GM18868 (cell line): ENCODE data around the gene ARHGAP28.

Source experiments
- ATAC-seq: cut with Tn5 transposase; IDR thresholded peaks from one replicate; pipeline ENCODE4 v1.9.1; 2021; ENCODE audit warnings: mild to moderate bottlenecking, moderate library complexity; ENCODE audit not compliant: unreplicated experiment

Gene ARHGAP28, protein sequence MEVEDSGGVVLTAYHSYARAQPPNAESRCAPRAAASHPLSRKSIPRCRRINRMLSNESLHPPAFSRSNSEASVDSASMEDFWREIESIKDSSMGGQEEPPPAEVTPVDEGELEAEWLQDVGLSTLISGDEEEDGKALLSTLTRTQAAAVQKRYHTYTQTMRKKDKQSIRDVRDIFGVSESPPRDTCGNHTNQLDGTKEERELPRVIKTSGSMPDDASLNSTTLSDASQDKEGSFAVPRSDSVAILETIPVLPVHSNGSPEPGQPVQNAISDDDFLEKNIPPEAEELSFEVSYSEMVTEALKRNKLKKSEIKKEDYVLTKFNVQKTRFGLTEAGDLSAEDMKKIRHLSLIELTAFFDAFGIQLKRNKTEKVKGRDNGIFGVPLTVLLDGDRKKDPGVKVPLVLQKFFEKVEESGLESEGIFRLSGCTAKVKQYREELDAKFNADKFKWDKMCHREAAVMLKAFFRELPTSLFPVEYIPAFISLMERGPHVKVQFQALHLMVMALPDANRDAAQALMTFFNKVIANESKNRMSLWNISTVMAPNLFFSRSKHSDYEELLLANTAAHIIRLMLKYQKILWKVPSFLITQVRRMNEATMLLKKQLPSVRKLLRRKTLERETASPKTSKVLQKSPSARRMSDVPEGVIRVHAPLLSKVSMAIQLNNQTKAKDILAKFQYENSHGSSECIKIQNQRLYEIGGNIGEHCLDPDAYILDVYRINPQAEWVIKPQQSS

DNA sequence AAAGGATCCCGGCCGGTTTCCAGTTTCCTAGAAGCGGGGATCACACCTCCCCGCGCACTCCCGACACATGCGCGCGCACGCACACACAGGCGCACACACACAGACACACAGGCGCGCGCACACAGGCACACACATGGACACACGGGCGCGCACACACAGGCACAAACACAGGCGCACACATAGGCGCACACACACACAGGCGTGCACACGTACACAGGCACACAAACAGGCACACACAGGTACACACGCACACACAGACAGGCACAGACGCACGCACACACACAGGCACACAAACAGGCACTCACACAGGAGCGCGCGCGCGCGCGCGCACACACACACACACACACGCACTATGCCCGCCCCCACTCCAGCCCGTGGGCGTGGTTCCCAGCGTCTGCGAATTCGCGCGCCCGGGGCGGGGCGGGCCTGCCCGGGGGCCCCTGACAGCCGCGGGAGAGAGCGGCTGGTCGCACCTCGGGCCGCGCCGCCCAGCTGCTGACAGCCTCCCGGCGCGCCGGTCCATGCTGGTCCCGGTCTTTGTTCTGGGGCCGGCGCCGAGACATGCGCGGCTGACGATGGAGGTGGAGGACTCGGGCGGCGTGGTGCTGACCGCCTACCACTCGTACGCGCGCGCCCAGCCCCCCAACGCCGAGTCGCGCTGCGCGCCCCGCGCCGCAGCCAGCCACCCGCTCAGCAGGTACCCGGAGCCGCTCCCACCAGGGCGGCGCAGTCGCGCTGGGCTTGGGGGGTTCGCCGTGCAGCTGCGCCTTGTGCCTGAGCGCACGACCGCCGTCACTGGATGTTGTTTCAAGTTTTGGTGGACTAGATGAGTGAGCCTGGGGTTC, at the start of gene ARHGAP28:
ARHGAP28 (plus strand) TSS at position 470 of the 845 bp plus-strand sequence; CDS start at position 576, 106 bp downstream.
- peak; percentile 64 for ATAC-seq

DNA sequence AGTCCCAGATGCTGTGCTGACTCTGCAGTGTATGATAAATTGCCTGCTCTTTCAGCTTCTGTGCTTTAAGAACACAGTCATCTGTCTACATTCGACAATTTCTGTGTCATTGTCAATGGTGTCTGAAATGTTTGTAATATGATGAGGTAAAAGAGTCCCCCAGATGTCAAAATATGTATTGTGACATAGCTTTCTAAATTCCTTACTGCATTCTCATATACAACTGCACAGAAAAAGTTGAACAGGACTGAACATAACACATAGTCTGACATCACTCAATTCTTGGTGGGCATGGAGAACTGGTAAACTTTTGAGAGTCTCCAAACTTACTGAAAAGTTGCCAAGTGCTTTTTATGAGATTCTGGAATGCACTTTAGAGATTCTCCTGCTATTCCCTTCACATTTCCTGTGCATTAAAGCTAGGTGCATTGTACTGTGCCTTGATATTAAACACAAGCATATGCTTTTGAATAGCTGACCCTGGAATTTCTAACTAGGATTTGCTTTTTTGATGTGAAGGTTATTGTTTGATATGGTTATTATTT, 48.1 kb upstream of the ARHGAP28 start:
- no peak for ATAC-seq

DNA sequence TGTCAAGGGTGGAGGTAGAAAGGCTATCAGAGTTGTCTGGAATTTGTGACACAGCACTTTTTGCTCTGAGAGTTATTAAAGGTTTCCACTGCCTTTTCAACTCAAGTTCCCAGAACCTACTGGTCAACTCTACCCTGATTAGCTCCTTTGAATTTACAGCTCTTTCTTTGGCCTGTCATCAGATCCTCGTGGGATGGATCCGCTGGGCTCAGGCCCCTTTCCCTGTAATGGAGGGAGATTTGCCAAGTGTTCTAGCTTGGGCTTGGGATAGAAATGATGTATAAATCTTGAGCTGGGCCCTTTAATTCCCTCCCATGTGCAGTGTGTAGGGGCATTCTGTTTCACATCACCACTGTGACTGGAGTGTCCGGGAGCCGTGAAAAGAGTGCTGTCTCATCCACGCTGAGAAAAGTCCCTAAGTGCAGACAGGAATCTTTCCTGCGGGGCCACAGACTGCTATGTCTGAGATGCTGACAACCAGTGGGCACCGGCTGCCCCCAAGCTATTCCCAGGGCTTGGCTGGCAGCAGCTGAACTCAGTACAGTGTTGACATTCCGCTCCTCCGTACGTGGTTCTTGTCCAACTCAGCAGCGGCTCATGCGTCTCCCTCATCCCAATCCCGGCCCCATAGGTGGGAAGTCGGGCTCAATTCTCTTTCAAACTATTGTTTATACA, 46.9 kb upstream of the ARHGAP28 start:
- ATAC-seq = no peak

DNA sequence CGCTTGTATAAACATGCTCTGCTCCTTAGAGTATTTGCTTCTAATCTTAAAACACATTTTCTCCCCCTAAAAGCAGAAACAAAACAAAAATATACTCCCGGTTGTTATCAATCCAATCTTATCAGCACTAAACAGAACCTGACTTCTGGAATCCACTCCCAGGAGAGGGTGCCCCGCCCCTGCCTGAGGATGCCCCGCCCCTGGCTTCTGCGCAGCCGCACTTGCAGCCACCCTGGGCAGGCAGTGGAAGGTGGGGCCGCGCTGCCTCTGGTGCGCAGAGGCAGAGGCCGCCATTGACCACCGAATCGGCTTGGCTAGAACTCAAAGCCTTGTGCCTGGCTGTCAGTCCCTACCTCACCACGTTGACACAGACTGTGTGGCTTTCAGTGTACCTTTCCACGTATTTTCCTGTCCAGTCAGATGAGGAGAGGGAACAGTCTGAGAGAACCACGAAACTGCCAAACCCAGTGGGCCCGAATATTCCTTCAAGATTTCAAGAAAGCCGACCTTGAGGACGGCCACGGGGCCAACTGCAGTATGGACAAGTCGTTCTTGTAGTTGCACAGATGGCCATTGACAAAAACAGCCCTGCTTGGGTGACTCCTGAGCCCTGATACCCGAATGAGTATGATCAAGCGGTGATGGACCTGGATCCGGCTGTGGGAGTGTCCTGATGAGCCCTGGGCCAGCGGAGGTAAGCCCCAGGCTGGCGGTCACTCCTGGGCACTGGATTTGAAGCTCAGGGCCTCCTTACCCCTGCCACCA, 46.2 kb upstream of the ARHGAP28 start:
- ATAC-seq = no peak

DNA sequence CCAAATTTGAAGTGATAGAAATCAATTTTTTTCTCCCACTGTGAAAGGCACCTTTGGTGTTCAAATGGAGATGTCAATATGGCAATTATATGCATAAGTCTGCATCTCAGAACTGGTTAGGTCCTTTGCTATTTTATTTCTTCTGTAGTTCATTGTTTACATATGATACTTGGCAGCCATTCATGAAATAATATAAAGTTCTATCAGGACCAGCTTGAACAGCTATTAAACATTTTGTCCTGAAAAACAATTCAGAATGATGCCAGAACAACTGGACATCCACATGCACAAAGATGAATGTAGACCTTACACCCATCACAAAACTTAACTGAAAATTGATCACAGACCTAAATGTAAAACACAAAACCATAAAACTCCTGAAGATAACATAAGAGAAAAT, 41.8 kb upstream of the ARHGAP28 start:
- ATAC-seq = no peak

DNA sequence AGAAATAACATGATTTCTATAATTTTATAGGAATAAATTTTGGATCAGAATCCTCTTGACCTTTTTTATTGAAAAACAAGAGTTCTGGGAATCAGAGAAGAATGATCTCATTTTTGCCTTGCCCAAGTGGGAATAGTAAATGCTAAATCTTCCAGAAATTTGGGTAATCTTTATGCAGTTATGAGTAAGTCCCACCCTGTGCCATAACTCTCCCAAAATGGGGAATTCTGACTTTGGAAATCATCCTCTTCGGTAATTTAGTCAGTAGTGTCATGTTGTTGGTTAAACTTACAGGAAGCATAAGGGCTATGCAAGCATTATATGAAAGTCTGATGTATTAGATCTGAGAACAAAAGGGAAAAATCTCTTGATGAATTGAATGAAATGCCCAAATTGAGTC, 20.6 kb upstream of the ARHGAP28 start:
- no peak for ATAC-seq

DNA sequence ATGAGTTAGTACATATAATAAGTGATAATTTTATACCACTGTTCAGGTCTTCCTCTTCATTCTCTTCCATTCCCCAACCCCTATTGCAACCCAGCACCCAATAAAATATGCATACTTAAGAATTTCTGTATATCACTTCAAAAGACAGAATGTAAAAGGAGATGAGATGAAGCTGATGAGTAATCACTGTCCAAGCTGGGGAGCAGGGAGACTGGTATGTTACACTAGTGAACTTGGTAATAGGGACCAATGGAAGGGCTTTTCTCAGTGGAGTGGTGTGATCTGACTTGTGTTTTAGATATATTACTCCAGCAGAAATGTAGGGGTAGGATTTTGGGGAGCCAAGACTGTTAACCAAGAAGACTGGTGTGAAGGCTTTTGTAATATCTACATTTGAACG, 18.0 kb upstream of the ARHGAP28 start:
- ATAC-seq = no peak

DNA sequence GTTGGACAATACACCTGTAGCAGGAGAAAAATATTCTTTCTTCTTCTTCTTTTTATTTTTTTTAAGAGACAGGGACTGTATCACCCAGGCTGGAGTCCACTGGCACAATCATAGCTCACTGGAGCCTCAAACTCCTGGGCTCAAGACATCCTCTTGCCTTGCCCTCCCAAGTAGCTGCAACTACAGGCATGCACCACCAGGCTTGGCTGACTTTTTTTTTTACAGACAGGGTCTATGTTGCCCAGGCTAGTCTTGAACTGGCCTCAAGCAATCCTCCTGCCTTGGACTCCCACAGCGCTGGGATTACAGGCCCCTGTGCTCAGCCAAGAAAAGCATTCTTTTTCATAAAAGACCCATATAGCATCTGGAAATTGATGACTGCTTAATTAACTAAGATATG, 17.1 kb upstream of the ARHGAP28 start:
- ATAC-seq = no peak

DNA sequence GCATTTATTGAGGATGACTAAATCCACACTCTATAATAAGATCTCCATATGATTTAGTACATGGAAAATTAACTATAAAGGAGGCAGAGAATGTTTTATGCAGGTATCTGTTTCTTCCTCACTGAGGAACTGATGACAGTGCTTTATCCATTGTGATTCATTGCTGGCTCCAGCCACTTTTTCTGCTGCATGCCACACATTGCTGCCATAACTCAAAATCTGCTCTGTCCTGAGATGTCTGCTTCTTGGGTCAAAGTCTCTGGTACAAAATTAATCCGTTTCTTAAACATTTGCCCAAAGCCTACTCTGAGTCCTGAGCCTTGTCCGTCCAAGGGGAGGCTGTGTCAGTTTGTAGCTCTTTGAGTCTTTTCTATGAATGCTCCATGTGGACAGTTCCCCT, 15.5 kb upstream of the ARHGAP28 start:
- no peak for ATAC-seq

DNA sequence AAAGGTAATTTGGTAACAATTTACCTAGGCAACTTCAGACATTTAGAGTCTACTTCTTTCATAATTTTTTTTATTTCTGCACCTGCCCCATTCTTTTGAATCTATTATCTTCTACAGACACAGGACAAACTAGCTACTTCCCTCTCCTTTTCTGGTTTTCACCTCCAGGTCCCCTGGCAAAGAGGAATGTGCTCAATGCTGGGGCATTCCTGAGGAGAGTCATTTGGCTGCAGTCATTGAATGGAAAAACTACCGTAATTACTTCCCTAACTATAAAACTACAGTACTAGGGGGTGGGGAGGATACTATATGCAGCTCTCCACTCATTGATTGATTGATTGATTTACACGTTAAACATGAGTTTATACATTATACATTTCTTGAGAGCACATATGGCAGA, 11.2 kb upstream of the ARHGAP28 start:
- ATAC-seq = no peak

DNA sequence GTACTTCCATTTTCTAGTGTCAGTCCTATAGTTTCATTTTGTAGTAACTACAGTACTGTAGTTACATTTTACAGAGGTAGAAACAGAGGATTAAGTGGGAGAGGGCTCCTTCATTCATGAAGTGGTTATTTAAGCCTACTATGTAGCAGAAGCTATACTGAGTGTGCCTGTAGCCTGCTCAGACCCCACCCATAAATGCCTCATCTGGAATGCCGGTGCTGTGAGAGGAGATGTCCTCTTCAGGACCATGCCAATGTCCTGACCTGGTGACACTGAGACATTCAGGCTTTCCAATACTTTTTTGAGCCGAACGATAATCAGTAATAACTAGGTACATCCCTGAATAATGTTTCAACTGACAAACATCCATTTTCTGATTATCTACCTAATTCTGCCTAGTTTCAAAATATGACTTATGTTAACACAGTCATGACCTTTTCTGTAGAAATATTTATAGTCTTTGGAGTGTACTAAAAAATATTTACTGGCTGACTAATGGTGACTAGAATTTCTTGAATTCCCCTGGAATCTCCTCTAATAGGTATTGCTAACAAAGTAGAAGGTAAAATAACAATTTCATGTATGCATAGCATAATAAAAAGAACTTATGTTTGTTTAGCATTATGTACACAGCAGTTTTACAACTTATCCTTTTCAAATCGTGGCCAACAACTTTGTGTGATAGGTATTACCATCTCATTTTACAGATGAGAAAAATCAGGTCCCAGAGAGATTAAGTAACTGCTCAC, 10.2 kb upstream of the ARHGAP28 start:
- ATAC-seq = no peak

DNA sequence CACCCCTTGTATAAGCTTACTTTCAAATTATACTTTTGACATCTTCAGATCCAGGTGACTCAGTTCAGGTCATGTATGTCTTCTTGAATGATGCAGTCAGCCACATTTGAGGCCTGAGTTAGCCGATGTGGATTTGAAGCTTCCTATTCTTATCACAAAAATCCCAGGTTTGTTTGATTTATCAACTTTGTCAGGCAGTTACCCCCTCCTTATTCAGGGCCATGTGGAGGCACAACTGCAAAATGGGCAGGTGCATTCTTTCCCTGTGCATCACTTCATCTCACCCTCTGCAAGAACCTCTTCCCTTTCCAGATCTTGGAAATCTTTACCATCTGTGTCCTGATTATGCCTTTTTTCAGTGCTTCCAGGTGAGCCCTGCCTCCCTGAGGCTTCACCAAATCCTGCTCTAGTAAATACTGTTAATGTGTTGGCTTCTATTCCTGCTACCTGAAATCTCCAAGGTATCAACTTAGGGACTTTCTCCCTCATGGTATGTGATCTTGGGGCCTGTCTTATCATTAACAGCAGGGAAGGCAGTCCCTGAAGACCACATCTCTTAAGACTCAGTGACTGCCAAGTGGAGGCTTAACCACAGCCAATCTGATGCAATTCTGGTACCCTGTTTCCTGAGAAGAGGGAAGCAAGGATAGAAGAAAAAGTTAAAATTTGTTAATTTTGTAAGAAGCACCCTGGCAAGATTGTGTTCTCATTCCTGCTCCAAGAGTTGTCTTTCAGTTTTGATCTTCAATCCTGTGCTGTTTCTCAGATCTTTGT, 9.4 kb upstream of the ARHGAP28 start:
- ATAC-seq = no peak

DNA sequence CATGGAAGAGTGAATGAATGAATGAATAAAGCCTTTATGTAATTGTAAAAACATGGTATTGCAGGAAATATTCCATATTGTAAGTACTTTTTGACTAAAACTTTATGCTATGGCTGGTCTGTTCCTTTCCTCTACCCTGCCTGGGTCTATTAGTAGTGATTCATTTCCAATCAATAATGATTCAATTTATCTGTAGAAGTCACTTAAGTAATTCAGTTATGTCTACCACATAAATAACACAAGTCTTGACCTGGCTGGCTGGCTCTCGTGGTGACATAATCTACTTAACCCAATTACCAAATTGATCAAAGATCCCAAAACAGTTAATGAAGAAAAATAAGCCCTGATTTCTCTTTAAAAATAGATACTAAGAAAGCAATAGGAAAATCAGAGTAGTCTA, 7.8 kb upstream of the ARHGAP28 start:
- no peak for ATAC-seq

DNA sequence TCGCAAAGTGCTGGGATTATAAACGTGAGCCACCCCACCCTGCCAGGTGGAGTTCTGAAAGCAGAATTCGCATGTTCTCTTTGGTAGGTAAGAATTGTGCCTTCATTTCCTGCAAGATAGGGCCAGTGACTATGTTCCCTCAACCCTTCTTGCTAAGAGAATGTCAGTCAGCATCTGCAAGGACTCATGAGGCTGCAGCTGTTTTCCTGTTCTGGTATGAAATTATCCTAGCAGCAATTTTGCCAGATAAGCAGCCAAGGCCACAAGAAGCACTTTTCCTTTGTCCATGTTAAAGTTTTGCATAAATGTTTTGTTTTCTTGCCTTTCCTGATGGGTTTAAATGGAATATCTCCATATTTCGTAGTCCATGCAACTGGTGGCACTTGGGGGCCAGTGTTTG, 6.8 kb upstream of the ARHGAP28 start:
- no peak for ATAC-seq

DNA sequence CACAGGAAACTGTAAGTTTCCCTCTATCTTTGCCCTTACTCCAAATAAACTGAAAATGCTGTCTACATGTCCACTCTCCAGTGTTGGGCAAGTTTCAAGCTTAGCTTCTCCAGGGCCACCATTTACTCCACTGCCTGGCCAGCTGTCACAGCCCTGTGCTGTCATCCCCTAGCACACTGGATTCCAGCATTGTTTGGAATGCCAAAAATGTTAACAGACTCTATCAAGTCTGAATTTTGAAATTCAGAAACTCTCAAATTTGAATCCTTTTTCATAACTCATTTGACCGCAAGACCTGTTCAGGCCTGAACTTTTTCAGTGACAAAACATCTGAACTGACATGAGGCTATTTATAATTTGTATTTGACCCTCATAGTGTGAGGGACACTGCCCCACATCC, 5.2 kb upstream of the ARHGAP28 start:
- ATAC-seq = no peak

DNA sequence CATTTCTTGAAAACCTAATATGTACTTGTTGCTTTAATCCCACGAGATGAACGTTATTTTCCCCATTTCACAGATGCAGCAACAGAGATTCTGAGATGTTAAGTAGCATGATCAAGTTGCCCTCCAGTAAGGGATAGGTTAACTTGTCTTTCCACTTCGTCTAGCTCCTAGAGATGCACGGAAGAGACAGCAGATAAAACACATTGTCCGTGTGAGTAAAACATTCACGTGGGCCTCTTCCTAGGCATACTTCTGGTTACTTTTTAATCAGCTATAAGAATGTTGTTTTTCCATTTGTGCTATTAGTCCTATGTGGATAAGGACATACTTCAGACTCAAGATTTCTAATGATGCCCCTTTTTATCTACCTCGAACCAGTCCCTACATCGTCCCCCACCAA, 1.2 kb upstream of the ARHGAP28 start:
- ATAC-seq = no peak

DNA sequence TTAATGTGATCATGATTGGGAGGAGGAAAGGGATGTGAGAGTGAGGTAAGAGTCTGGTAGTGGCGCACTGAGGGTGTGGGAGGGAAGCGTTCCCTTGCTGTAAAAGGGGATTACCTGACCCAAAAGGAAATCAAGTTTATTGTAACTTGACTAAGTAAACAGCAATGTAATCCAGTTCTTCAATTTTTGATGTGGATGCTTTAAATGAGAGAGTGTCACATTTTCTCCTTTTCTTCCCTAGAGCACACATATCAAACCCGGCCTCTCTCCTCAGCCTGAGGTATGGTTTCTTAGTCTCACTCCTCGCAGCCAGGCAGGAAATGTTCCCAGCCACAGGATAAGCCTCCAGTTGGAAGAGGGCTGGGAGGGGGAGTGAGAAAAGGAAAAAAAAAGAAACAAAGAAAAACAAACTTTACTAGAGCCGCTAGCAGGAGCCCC, 688 bp upstream of the ARHGAP28 start:
- no peak for ATAC-seq
